Spleen (tissue), 11 donors: ENCODE results near the gene PLAAT3. TPM values are rescaled to one million over a fixed set of nuclear protein-coding genes. Genes with fewer than 3 reads are reported as not detected.

Experiments used
- DNase-seq: peaks from one replicate; pipeline ENCODE4 v3.0.0-alpha.2; 2020
- H3K27ac ChIP-seq, 8 donors: fragments of 200-600 bp; sonication (generic) in 7 of 8; 1 replicate in 4 of 8; 2 replicates in 4 of 8; pipeline versions ENCODE4 v1.5.0 to v1.8.0; 2016 to 2021; ENCODE audit warnings: inconsistent platforms in 4 of 8, mild to moderate bottlenecking in 4 of 8, moderate library complexity in 1 of 8
- H3K27me3 ChIP-seq, 7 donors: fragments of 200-600 bp; sonication (generic) in 6 of 7; replicated peaks in 1 of 7; 1 replicate in 4 of 7; 2 replicates in 3 of 7; pipeline versions ENCODE4 v1.5.0 to v1.8.0; 2016 to 2021; ENCODE audit warnings: inconsistent platforms in 3 of 7, mild to moderate bottlenecking in 1 of 7
- H3K36me3 ChIP-seq, 6 donors: fragments of 200-600 bp; sonication (generic) in 5 of 6; 1 replicate in 4 of 6; 2 replicates in 2 of 6; pipeline versions ENCODE4 v1.5.0 to v1.8.0; 2016 to 2021; ENCODE audit warnings: inconsistent platforms in 2 of 6
- H3K4me1 ChIP-seq, 6 donors: fragments of 200-600 bp; sonication (generic) in 5 of 6; 1 replicate in 3 of 6; 2 replicates in 3 of 6; pipeline versions ENCODE4 v1.5.0 to v1.8.0; 2016 to 2021; ENCODE audit warnings: inconsistent platforms in 3 of 6
- H3K4me3 ChIP-seq, 8 donors: fragments of 200-600 bp; sonication (generic) in 7 of 8; 1 replicate in 4 of 8; 2 replicates in 4 of 8; pipeline versions ENCODE4 v1.5.0 to v1.8.0; 2016 to 2021; ENCODE audit warnings: inconsistent platforms in 4 of 8, mild to moderate bottlenecking in 4 of 8, moderate library complexity in 2 of 8
- H3K9me3 ChIP-seq, 8 donors: fragments of 200-600 bp; sonication (generic) in 7 of 8; 1 replicate in 4 of 8; 2 replicates in 4 of 8; pipeline versions ENCODE4 v1.5.0 to v1.8.0; 2016 to 2021; ENCODE audit warnings: inconsistent platforms in 4 of 8
- CTCF ChIP-seq, 11 experiments: fragments of 200-600 bp in 7 of 11; fragments of 450-650 bp in 4 of 11; sonication (generic) in 4 of 11; IDR thresholded peaks in 8 of 11; conservative IDR thresholded peaks in 3 of 11; 1 replicate in 7 of 11; 2 replicates in 4 of 11; pipeline versions ENCODE4 v1.4.0 to v1.8.0; 2016 to 2021; ENCODE audit warnings: antibody characterized with exemption in 11 of 11, inconsistent platforms in 4 of 11, mild to moderate bottlenecking in 1 of 11
- POLR2A ChIP-seq, 3 donors: fragments of 450-650 bp; IDR thresholded peaks; one replicate each; pipeline ENCODE4 v1.5.1; 2017; ENCODE audit warnings: antibody characterized with exemption in 3 of 3, mild to moderate bottlenecking in 1 of 3
- POLR2AphosphoS5 ChIP-seq, 3 donors: sonication (generic); formaldehyde crosslinking; IDR thresholded peaks; one replicate each; pipeline ENCODE4 v1.5.1; 2017; ENCODE audit warnings: antibody characterized with exemption in 3 of 3
- WGBS, 5 donors: extraction: QIAGEN DNeasy Blood & Tissue Kit in 3 of 5; methylation state at CpG; one replicate each; pipeline versions ENCODE4 v1.1.5 to v1.1.7; 2013 to 2018; 5-methylcytosine and 5-hydroxymethylcytosine counted together
- intact Hi-C: fragments of 100-400 bp; cut with DNase I; formaldehyde crosslinking; loops from one replicate; pipeline ENCODE4 v1.15.0; 2023; ENCODE audit warnings: low total_unique reads
- polyA plus RNA-seq, 3 donors: library from polyadenylated mRNA; stranded (reverse); fragments of 200-250 nt; gene quantifications; one replicate each; pipeline ENCODE4 v1.2.1, GENCODE V29; 2013
- total RNA-seq, 7 donors: library from RNA; depleted of rRNA in 3 of 7; stranded (reverse); fragments of >200 nt in 3 of 7; fragmentation: NEBNext Ultra II Directional in 4 of 7; extraction: Animal tissue kit (Norgen Biotek cat#: 25700) in 4 of 7; gene quantifications; one replicate each; pipeline versions ENCODE4 v1.1.0 to v1.2.1, GENCODE V29; 2016 to 2021
- donor health status: healthy with polysubstance abuse.
- donor health status: DM: no; HTN: no; CAD: no; lungs with moderate emphysema.
- donor health status: DM: no; HTN: no; CAD: no.
- donor health status: Bipolar disorder and iron deficiency.
- donor health status: healthy.
- donor health status: DM: no; HTN: no; CAD: no.
- donor health status: DM: yes; HTN: yes; CAD: no.

Gene PLAAT3
- total and polyA plus RNA-seq, 10 donors = 14.5 to 35.1 (median 24.7) TPM

- Histone ChIP-seq H3K4me1 (peaks cover 31 to 100% (median 86%) of the 10 kb centered on the region in 6 donors), H3K36me3 (peaks cover 0 to 15% (median 0%) of the 10 kb centered on the region in 6 donors), H3K27ac (peak overlapping the region; percentile 53 to 89 (median 86)), H3K9me3 (no peaks in the 10 kb centered on the region), H3K27me3 (no peaks in the 10 kb centered on the region), H3K4me3 (peak overlapping the region in 2 of 8 donors; percentile 57 to 68)
- DNase-seq = no peak
- TF ChIP-seq POLR2A (IDR thresholded peaks at IDR 0.05) = no peak
- TF ChIP-seq POLR2AphosphoS5 (IDR thresholded peaks at IDR 0.05) = no peak
- TF ChIP-seq CTCF (IDR thresholded peaks at IDR 0.05 in 8 of 11, conservative IDR thresholded peaks at IDR 0.05 in 3 of 11) = no peak
- WGBS, 5 donors = 36 to 62% (median 50%) methylated on average over 1 of the region's 1 CpG
- intact Hi-C loops = no loop called here
Observed at GRCh38 chr11:63535734-63536133, 78.5 kb downstream of the PLAAT3 start.

DNA sequence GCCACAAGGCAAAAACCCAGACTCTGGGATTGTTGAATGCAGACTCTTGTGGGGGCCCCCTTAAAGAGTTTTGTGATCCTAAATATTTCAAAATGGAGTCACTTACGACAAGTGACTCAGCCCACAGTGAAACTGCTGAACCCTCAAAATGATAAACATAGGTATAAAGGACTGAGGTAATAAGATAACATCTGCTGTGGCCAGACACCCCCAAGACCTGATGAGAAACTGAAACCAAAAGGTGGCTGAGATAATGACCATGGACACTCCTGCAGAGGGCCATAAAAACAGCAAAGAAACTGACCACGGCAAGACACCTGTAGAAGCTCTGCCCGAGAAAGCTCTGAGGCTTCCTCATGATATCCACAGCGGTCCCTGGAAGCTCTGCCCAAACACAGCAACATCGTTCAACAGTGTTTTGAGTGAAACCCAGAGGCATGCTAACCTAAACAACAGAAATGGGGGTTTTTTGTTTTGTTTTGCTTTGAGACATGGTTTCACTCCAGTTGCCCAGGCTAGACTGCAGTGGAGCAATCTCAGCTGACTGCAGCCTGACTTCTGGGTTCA, 79.3 kb downstream of the PLAAT3 start:
- WGBS, 5 donors = 66 to 84% (median 82%) methylated on average over 5 of the region's 5 CpGs
- no peak for DNase-seq
- Histone ChIP-seq H3K4me1 (peaks cover 31 to 95% (median 80%) of the 10 kb centered on the region in 6 donors), H3K9me3 (no peaks in the 10 kb centered on the region), H3K27ac (peak overlapping the region; percentile 24 to 89 (median 85)), H3K4me3 (peak overlapping the region in 1 of 8 donors; percentile 15), H3K27me3 (no peaks in the 10 kb centered on the region), H3K36me3 (peaks cover 0 to 9% (median 0%) of the 10 kb centered on the region in 6 donors)
- intact Hi-C loops = no loop called here
- TF ChIP-seq CTCF (IDR thresholded peaks at IDR 0.05 in 8 of 11, conservative IDR thresholded peaks at IDR 0.05 in 3 of 11) (no peak), POLR2AphosphoS5 (IDR thresholded peaks at IDR 0.05) (no peak), POLR2A (IDR thresholded peaks at IDR 0.05) (no peak)

GRCh38 chr11:63534076-63534475, 80.2 kb downstream of the PLAAT3 start:
- Histone ChIP-seq H3K27me3 (no peaks in the 10 kb centered on the region), H3K36me3 (no peaks in the 10 kb centered on the region), H3K9me3 (no peaks in the 10 kb centered on the region), H3K4me3 (no peak overlapping the region), H3K27ac (peak overlapping the region in 7 of 8 donors; percentile 24 to 89 (median 87)), H3K4me1 (peaks cover 27 to 91% (median 71%) of the 10 kb centered on the region in 6 donors)
- no peak for DNase-seq
- TF ChIP-seq POLR2A (IDR thresholded peaks at IDR 0.05) (no peak), POLR2AphosphoS5 (IDR thresholded peaks at IDR 0.05) (no peak), CTCF (IDR thresholded peaks at IDR 0.05 in 8 of 11, conservative IDR thresholded peaks at IDR 0.05 in 3 of 11) (no peak)
- 51 to 71% (median 59%) methylated on average over 3 of the region's 3 CpGs for WGBS, 5 donors
- intact Hi-C loops = no loop called here

GRCh38 chr11:63532799-63533475, 81.3 kb downstream of the PLAAT3 start:
- Histone ChIP-seq H3K4me1 (peaks cover 23 to 83% (median 60%) of the 10 kb centered on the region in 6 donors), H3K36me3 (no peaks in the 10 kb centered on the region), H3K27me3 (no peaks in the 10 kb centered on the region), H3K27ac (peak overlapping the region in 4 of 8 donors; percentile 20 to 87 (median 68)), H3K4me3 (no peak overlapping the region), H3K9me3 (no peaks in the 10 kb centered on the region)
- intact Hi-C loops = no loop called here
- 78 to 93% (median 87%) methylated on average over 4 of the region's 4 CpGs for WGBS, 5 donors
- DNase-seq = no peak
- TF ChIP-seq POLR2A (IDR thresholded peaks at IDR 0.05) = no peak
- no peak for TF ChIP-seq CTCF (IDR thresholded peaks at IDR 0.05 in 8 of 11, conservative IDR thresholded peaks at IDR 0.05 in 3 of 11)
- no peak for TF ChIP-seq POLR2AphosphoS5 (IDR thresholded peaks at IDR 0.05)
